ENCODE results near the gene LRRIQ4.

- TF ChIP-seq EP300 (IDR thresholded peaks at IDR 0.05) (no peak), CTCF (IDR thresholded peaks at IDR 0.05) (no peak), POLR2AphosphoS5 (IDR thresholded peaks at IDR 0.05) (no peak)
These were observed 25.6 kb upstream of the LRRIQ4 start for GRCh38 chr3:169787120-169787519.
